T-cell (primary cell): ENCODE data around the gene DUOX1. TPM values are rescaled to one million over a fixed set of nuclear protein-coding genes. Genes with fewer than 3 reads are reported as not detected.
A peak's percentile ranks its signal among the peaks of the same experiment; 100 is the strongest.

Experiments used
- ATAC-seq, 4 experiments: fragments of 200-7000 bp in 3 of 4; fragments of 150-1000 bp in 1 of 4; cut with Tn5 transposase; replicated peaks in 1 of 4; 1 replicate in 3 of 4; 2 replicates in 1 of 4; pipeline ENCODE4 v1.10.0; 2021; ENCODE audit warnings: moderate library complexity in 3 of 4, mild to moderate bottlenecking in 2 of 4, moderate number of reproducible peaks in 1 of 4
- CTCF ChIA-PET, 2 donors: fragments of 300-600 bp; sonication (Branson Sonifier 250); formaldehyde crosslinking; loops; one replicate each; lab custom pipeline; 2022; ENCODE audit warnings: antibody characterized with exemption in 2 of 2; lab: Charles Lee
- POLR2A ChIA-PET, 2 donors: fragments of 300-600 bp; sonication (Branson Sonifier 250); formaldehyde crosslinking; loops; one replicate each; lab custom pipeline; 2022; ENCODE audit warnings: antibody characterized with exemption in 2 of 2; lab: Charles Lee
- DNase-seq, 35 experiments: peaks; one replicate each; pipeline versions ENCODE4 v3.0.0 to v3.0.0-alpha.2; 2013 to 2023
- H3K27ac ChIP-seq: one replicate; pipeline ENCODE4 v1.5.1; 2013; ENCODE audit warnings: low read length
- H3K27me3 ChIP-seq, 2 experiments: replicated peaks in 1 of 2; 1 replicate in 1 of 2; 2 replicates in 1 of 2; pipeline versions ENCODE4 v1.6.1 to v1.7.0; 2013; ENCODE audit warnings: low read length in 1 of 2, mixed read lengths in 1 of 2; ENCODE audit not compliant: control insufficient read depth in 2 of 2, insufficient read depth in 2 of 2; ENCODE audit errors: extremely low read depth in 1 of 2
- H3K36me3 ChIP-seq, 2 donors: 1 replicate in 1 of 2; 2 replicates in 1 of 2; pipeline versions ENCODE4 v1.6.1 to v1.7.0; 2013; ENCODE audit warnings: low read length in 1 of 2; ENCODE audit not compliant: control insufficient read depth in 2 of 2, insufficient read depth in 1 of 2; ENCODE audit errors: extremely low read depth in 1 of 2
- H3K4me1 ChIP-seq, 2 experiments: 1 replicate in 1 of 2; 2 replicates in 1 of 2; pipeline versions ENCODE4 v1.6.1 to v1.7.0; 2013; ENCODE audit warnings: low read length in 2 of 2, mixed read lengths in 1 of 2; ENCODE audit not compliant: insufficient read depth in 2 of 2, control insufficient read depth in 1 of 2; ENCODE audit errors: extremely low read depth in 1 of 2
- H3K4me3 ChIP-seq, 2 donors: 1 replicate in 1 of 2; 2 replicates in 1 of 2; pipeline versions ENCODE4 v1.5.1 to v1.7.0; 2013; ENCODE audit warnings: mild to moderate bottlenecking in 2 of 2, low read length in 1 of 2, moderate library complexity in 1 of 2; ENCODE audit not compliant: control insufficient read depth in 1 of 2; ENCODE audit errors: extremely low read depth in 1 of 2
- H3K9me3 ChIP-seq: 2 replicates; pipeline ENCODE4 v1.7.0; 2013
- H3K27ac Mint-ChIP-seq, 2 donors: one replicate each; pipeline ENCODE4 v1.8.0; 2020 to 2021; ENCODE audit warnings: mild to moderate bottlenecking in 2 of 2, mixed read lengths in 2 of 2
- H3K27me3 Mint-ChIP-seq, 2 donors: one replicate each; pipeline ENCODE4 v1.8.0; 2021 to 2022; ENCODE audit warnings: mixed read lengths in 2 of 2
- H3K36me3 Mint-ChIP-seq: one replicate; pipeline ENCODE4 v1.8.0; 2021; ENCODE audit warnings: mixed read lengths
- H3K4me1 Mint-ChIP-seq, 3 donors: one replicate each; pipeline ENCODE4 v1.8.0; 2020 to 2022; ENCODE audit warnings: mixed read lengths in 3 of 3, mild to moderate bottlenecking in 1 of 3
- H3K4me3 Mint-ChIP-seq, 3 donors: one replicate each; pipeline ENCODE4 v1.8.0; 2020 to 2022; ENCODE audit warnings: mild to moderate bottlenecking in 3 of 3, mixed read lengths in 3 of 3, moderate library complexity in 3 of 3
- H3K9me3 Mint-ChIP-seq, 3 donors: one replicate each; pipeline ENCODE4 v1.8.0; 2020 to 2022; ENCODE audit warnings: mixed read lengths in 3 of 3
- WGBS: methylation state at CpG from one replicate; pipeline ENCODE4 v1.1.5; 2013; ENCODE audit warnings: missing lambda C conversion rate; ENCODE audit not compliant: insufficient coverage; 5-methylcytosine and 5-hydroxymethylcytosine counted together
- total RNA-seq, 35 experiments: library from RNA in 6 of 35; stranded (reverse) in 6 of 35; fragments of 120-200 nt in 1 of 35; gene quantifications; one replicate each; pipeline versions ENCODE4 v1.2.1 to v1.2.4 and lab custom pipeline; 2013 to 2026

The DUOX1 gene
- total RNA-seq, 5 donors from 2014 or later (not counting 1 experiment from before 2014, with no cell fraction given), result 0.21 to 0.67 (median 0.34) TPM; not detected in 1

DNA sequence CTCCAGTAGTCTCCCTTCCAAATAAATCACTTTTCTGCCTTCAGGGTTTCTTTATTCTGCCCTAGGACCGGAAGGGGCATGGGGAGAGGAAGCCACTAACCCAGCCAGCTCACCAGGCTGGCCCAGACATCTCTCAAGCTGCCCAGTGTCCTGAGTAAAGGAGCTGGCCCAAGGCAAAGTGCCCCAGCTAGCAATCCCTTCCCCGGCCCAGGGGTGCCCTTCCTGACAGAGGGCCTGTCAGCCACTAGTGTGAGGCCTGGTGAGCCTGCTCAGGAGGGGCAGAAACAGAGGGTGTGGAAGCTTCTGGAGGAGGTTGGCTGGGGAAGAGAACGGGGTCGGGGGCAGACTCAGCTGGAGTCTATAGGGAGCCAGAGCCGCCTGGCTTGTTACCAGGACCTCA lies 35.7 kb downstream of the DUOX1 start:
- peak overlapping the region; percentile 66 to 84 for H3K27ac Mint-ChIP-seq
- WGBS, result 92% methylated on average over 2 of the region's 5 CpGs

DNA sequence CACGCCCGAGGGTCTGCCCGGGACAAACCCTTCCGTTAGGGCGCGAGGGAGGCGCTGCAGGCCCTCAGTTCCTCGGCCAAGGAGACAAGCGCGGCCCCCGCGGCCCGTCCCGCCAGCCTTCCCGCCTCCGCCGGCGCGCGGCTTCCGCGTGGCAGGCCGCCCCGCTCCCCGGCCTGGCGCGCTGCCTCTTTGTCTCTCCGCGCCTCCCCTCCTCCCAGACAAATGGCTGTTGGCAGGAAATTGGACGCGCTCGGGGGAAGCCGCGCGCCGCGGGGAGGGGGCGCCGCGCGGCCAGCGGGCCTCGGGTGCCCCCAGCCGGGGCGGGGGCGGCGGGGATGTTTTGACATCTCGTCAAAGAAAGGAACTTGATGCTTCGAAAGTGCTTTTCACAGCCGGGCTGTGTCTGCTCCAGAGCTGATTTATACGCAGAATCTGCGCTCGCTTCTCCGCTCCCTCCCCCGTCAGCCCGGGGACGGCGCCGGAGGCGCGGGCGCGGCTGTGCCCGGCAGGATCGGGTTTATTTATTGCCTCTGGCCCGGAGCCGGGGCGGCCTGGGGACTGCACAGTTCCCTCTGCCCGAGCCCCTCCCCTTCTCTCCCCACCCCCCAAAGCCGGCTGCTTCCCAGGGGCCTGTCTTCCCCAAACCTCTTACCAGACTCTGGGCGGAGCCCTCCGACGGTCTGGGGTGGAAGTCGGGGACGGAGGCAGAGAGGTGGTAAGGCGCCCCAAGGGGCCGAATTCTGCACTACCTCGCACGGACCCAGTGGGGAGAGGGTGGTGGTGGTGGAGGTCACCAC lies 37.2 kb downstream of the DUOX1 start:
- DNase-seq, result peak; percentile 65 to 86 (median 73)
- ATAC-seq, result peak; percentile 89 to 91 (median 90)
- CTCF ChIA-PET, result interaction anchor here (0.5 to 1.8 kb wide), 6 partner anchors 9 to 45 kb away, joined by 3 to 7 read pairs (median 5); no protein-coding TSS in a partner anchor
- peaks cover 2 to 30% of the 10 kb centered on the region in 2 experiments for H3K4me1 ChIP-seq
- peak overlapping the region; percentile 84 for H3K27ac ChIP-seq
- H3K9me3 ChIP-seq, result no peaks in the 10 kb centered on the region
- Mint-ChIP-seq H3K27me3 (no peaks in the 10 kb centered on the region), H3K36me3 (no peaks in the 10 kb centered on the region), H3K4me1 (peaks cover 11 to 23% (median 18%) of the 10 kb centered on the region in 3 donors), H3K4me3 (peak overlapping the region; percentile 66 to 76 (median 74)), H3K27ac (peak overlapping the region; percentile 71 to 81), H3K9me3 (no peaks in the 10 kb centered on the region)
- H3K4me3 ChIP-seq, result peak overlapping the region; percentile 41 to 87
- POLR2A ChIA-PET, result interaction anchor here in 1 of 2 donors (0.6 to 1.6 kb wide), 2 partner anchors 31 to 34 kb away, joined by 3 to 7 read pairs; no protein-coding TSS in a partner anchor
- no peaks in the 10 kb centered on the region for H3K27me3 ChIP-seq
- under 1% methylated on average over 64 of the region's 79 CpGs for WGBS
- no peaks in the 10 kb centered on the region for H3K36me3 ChIP-seq

More for the DNA sequence above, 35.7 kb downstream of the DUOX1 start:
- ChIA-PET CTCF (interaction anchor here (0.6 to 1.0 kb wide), 4 partner anchors 22 to 1003 kb away, joined by 3 to 10 read pairs (median 4); no protein-coding TSS in a partner anchor), POLR2A (no interaction called here)
- DNase-seq (no peak), ATAC-seq (no peak)
- Histone ChIP-seq H3K9me3 (no peaks in the 10 kb centered on the region), H3K27ac (no peak overlapping the region), H3K36me3 (no peaks in the 10 kb centered on the region), H3K27me3 (no peaks in the 10 kb centered on the region), H3K4me3 (no peak overlapping the region), H3K4me1 (peaks cover 2 to 30% of the 10 kb centered on the region in 2 experiments)
- Mint-ChIP-seq H3K36me3 (peaks cover 2% of the 10 kb centered on the region), H3K9me3 (no peaks in the 10 kb centered on the region), H3K4me1 (peaks cover 11 to 23% (median 18%) of the 10 kb centered on the region in 3 donors), H3K4me3 (peak overlapping the region; percentile 66 to 73 (median 71)), H3K27me3 (no peaks in the 10 kb centered on the region)

DNA sequence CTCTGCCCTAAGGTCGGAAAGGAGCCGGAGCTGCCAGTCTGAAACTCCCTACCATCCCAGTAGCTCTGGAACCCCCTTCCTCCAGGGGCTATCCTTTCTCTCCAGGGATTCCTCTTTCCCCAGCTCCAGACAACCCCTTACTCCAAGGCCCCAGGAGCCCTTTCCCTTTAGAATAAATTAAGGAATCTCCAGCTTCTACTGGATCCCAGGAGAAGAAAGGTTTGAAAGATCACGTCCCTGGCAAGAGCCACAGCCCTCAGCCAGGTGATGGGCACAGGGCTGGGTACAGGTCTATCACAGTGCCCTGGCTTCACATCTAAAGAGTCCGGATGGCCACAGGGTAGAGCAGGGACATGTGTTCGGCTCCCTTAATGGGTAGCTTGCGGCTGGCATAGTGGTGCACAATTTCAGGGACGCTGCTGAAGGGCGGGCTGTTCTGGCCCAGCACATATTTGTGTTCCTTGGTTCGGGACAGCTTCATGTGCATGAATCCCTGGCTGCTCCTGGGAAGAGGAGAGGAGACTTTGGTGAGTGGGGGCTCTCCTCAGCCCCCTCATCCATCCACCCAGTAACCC lies 37.9 kb downstream of the DUOX1 start:
- no peak for DNase-seq

DNA sequence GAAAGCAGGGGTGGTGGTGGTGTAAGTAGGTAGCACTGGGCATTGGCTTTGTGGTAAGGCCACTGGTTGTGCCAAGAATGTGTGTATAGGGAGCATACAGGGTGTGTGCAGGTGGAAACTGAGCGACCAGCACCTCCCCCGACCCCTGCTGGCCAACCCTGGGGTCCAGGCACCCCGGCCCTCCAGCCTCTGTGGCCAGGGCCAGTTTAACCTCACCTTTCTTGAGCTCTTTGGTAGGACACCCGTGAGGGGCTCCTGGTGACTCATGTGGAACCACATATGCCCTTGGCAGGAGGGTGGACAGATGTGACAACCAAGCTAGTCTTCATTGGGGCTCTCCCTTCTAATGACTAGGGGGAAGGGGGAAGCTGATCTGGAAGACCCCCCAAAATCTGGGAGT lies 38.5 kb downstream of the DUOX1 start:
- no peak overlapping the region for H3K4me3 ChIP-seq
- 100% methylated on average over 3 of the region's 4 CpGs for WGBS
- Mint-ChIP-seq H3K4me1 (peaks cover 11 to 19% (median 18%) of the 10 kb centered on the region in 3 donors), H3K27ac (peak overlapping the region; percentile 71 to 81), H3K4me3 (peak overlapping the region in 1 of 3 donors; percentile 76), H3K9me3 (no peaks in the 10 kb centered on the region), H3K36me3 (no peaks in the 10 kb centered on the region), H3K27me3 (no peaks in the 10 kb centered on the region)
- H3K27ac ChIP-seq, result no peak overlapping the region
- no peak for ATAC-seq
- H3K27me3 ChIP-seq, result no peaks in the 10 kb centered on the region
- no peaks in the 10 kb centered on the region for H3K9me3 ChIP-seq
- ChIA-PET CTCF (interaction anchor here (0.5 to 1.8 kb wide), 9 partner anchors 8 to 571 kb away, joined by 3 to 14 read pairs (median 5); no protein-coding TSS in a partner anchor), POLR2A (interaction anchor here (0.9 to 1.6 kb wide), 2 partner anchors 32 to 114 kb away, joined by 3 to 7 read pairs; no protein-coding TSS in a partner anchor)
- H3K36me3 ChIP-seq, result no peaks in the 10 kb centered on the region
- peaks cover 2 to 25% of the 10 kb centered on the region in 2 experiments for H3K4me1 ChIP-seq
- no peak for DNase-seq

More for the DNA sequence above, 37.9 kb downstream of the DUOX1 start:
- Histone ChIP-seq H3K4me3 (peak overlapping the region; percentile 41 to 87), H3K36me3 (no peaks in the 10 kb centered on the region), H3K9me3 (no peaks in the 10 kb centered on the region), H3K27ac (peak overlapping the region; percentile 84), H3K27me3 (no peaks in the 10 kb centered on the region), H3K4me1 (peaks cover 2 to 28% of the 10 kb centered on the region in 2 experiments)
- H3K9me3 Mint-ChIP-seq, result no peaks in the 10 kb centered on the region
- H3K27ac Mint-ChIP-seq, result peak overlapping the region; percentile 71 to 81
- peaks cover 11 to 23% (median 18%) of the 10 kb centered on the region in 3 donors for H3K4me1 Mint-ChIP-seq
- peak overlapping the region; percentile 66 to 76 (median 74) for H3K4me3 Mint-ChIP-seq
- H3K27me3 Mint-ChIP-seq, result no peaks in the 10 kb centered on the region
- CTCF ChIA-PET, result interaction anchor here (0.5 to 1.8 kb wide), 7 partner anchors 9 to 290 kb away, joined by 3 to 14 read pairs (median 5); no protein-coding TSS in a partner anchor
- 95% methylated on average over 4 of the region's 9 CpGs for WGBS
- POLR2A ChIA-PET, result interaction anchor here (0.9 to 1.6 kb wide), 2 partner anchors 33 to 114 kb away, joined by 3 to 7 read pairs; no protein-coding TSS in a partner anchor
- ATAC-seq, result no peak
- H3K36me3 Mint-ChIP-seq, result no peaks in the 10 kb centered on the region

DNA sequence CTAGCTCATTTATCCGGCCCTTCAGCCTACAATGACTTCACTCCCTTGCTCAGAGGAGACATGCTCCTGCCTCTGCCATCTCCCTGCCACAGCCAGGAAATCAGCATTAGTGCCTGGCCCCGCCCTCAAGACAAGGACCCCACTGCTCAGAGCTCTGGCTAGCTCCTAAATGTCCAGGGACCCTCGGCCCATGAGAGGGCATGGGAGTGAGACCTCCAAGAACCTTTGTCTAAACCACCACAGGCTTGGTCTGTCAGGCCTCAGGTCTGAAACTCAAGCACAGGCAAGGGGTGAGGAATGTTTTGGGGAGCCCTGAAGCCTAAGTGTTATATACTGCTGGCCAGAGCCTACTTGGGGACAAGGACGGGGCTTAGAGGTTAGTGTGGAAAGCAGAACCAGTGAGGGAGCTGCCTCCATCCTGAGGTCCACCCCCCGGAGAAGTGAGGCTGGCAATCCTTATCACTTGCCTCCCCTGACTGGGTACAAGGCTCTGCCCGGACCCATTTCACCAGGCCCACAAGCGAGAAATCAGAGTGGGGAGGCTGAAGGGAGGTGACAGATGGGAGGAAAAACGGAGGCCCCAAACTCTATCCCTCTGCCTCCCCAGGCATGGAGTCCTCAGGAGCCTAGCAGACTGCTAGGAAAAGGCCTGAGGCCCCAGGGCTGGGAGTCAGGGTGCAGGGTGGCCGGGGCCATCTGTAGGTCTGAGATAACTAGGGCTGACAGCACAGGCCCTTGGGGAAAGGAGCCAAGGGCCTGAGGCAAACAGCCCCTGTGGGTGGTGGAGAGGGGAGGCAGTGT lies 39.2 kb downstream of the DUOX1 start:
- no peak overlapping the region for H3K4me3 ChIP-seq
- 90% methylated on average over 3 of the region's 9 CpGs for WGBS
- Mint-ChIP-seq H3K4me3 (peak overlapping the region in 1 of 3 donors; percentile 51), H3K27me3 (no peaks in the 10 kb centered on the region), H3K9me3 (no peaks in the 10 kb centered on the region), H3K4me1 (peaks cover 11 to 18% (median 18%) of the 10 kb centered on the region in 3 donors), H3K36me3 (no peaks in the 10 kb centered on the region), H3K27ac (peak overlapping the region; percentile 32 to 64)
- no peak for ATAC-seq
- no peak overlapping the region for H3K27ac ChIP-seq
- no peaks in the 10 kb centered on the region for H3K27me3 ChIP-seq
- H3K4me1 ChIP-seq, result peaks cover 2 to 25% of the 10 kb centered on the region in 2 experiments
- ChIA-PET CTCF (interaction anchor here (0.5 to 1.8 kb wide), 9 partner anchors 10 to 571 kb away, joined by 3 to 5 read pairs (median 4); no protein-coding TSS in a partner anchor), POLR2A (interaction anchor here (0.9 to 1.6 kb wide), 2 partner anchors 32 to 113 kb away, joined by 3 to 7 read pairs; no protein-coding TSS in a partner anchor)
- no peaks in the 10 kb centered on the region for H3K36me3 ChIP-seq
- no peak for DNase-seq
- no peaks in the 10 kb centered on the region for H3K9me3 ChIP-seq
